ENCODE data around the gene G0S2.

G0S2 gene

DNA sequence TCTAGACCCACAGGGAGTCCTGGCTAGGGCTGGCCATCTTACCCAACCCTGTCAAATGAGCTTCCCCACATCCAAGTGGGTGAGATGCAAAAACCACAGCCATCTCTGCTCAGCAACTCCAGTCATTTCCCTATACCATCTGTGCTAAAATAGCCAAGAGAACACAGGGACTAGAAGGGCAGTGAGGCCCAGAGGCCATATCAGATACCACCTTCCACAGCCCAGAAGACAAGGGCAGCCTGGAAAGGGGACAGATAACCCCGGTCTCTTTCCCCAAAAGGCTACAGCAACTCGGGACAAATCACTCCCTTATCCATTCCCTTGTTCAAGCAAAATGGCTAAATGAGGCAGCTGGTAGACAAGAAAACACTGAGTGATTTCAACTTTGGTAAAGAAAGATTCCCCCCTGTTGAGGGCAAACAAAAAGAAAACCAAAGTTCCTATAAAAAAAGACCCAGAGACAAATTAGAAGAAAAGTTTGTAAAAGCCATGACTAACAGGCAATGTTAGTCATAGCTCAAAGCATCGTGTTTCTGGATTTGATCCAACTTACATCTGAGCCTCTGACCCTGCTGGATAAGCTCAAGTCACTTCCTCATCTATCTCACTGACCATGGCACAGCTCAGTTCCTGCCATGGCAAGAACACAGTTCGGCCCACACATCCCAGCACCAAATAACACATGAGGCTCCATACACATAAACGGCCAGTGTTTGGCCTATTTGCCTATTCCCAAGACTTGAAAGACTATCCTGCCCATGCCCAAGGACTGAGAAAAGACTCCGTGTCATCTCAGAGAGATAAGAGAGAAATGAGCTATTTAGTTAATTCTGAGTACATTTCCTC is 26.1 kb upstream of the G0S2 start:
- DNase-seq = no peak

DNA sequence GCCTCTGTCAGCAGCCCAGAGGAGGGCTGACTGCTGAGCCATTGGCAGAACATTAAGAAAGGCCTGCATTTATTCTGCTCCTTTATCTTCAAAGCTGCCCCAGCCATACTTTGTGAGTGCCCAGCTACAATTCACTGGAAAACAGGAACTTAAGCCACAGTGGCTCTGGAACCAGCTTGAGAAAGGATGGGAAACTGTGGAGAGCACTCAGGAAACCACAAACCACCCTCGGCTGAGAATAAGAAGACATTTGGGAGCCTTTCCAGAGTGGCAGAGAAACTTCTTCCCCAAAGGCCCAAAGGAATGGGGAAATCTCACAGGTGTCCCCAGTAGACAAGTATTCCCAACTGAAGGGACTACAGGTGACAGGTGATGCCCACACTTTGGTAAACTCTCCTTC is 24.8 kb upstream of the G0S2 start:
- no peak for DNase-seq

DNA sequence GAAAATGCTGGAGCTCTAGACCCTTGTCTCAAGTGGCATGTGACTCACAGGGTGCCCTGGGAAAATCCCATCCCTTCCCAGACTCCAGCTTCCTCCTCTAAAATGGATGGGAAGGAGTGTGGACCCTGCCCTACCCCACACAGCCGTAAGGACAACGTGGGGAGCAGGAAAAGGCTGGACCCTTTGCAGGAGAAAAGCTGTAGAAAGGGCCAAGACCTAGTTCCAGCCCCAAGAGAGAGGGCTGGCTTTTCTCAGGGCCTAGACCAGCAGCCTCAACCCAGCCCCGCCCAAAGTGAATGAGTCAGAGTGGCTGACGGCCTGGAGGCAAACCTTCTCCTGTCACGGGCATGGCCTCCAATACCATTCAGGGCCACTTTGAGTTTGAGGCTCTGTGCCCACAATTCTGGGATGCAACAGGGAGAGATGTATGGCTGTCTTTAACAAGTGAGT is 24.0 kb upstream of the G0S2 start:
- DNase-seq = no peak

DNA sequence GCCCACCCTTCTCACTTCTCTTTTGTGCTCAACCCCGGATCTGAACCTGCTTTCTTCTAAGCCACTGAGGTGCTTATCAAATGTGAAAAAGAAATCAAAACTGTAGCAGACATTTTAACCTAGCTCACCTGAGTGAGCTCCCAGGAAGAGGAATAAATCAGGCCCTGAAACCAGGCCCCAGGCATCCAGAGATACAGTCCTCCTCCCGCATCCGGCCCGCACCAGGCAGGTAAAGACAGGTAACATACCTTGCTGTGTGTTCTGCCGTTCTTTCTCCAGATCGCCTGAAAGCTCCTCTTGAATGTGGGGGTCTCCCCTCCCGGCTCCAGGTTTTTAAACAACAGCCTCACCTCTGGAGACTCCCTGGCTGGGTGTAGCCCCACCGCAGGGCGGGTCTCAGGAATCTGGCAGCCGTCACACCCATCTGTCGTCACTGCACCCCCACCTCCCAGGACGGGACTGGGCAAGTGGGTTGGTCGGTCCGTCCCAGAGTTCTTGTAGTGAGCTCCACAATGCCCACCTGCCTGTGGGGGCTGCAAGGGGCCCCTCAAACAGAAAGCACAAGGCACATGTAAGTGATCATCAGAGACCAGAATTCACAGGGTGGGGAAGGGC is 23.0 kb upstream of the G0S2 start, which contains the start of gene LAMB3:
Gene LAMB3, minus strand, starts transcription at position 305 of the 615 bp plus-strand sequence. CDS start 1,481 bp downstream, outside the sequence.
- DNase-seq = no peak

DNA sequence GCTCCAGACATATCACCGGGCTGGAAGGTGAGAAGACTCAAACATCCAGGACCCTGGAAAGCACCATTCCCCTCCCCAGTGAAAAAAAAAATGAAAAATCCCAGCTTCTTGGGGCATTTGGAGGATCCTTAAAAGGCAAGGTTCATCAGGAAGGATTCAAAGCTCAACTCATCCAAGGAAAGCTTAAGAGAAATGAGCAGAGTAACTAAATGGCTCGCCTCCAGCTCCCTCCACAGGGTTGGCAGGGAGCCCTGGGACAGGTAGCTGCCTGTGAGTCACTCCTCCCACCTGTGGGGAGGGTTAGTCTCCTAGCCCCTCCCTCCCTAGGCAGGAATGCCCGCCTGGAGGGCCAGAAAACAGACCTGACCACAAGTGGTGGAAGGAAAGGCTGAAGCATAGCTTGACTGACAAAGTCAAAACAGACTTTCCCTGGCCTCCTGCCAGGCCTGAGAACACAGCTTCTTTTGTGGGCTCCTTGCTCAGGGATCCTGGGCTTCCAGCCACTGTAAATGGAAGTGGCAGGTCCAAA is 22.3 kb upstream of the G0S2 start:
- DNase-seq = peak; percentile 67

DNA sequence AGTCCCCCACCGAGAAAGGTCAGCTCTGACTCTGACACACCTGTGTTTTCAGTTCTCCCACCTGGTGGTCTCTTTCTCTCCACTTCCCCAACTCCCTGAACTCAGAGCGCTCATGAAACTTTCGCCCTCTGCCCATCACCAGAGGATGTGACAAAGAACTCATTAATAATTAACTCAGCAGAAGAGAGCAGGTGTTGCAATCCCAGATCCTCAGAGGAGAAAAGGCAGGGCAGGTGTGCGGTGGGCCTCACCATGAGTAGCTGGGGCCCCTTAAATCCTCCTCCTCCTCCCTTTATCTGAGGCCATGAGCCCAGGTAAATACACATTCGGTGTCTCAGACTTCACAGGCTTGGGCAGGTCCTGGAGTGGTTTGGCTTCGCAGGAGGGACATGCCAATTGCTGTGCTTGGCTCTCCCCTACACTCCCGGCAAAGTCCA is 21.3 kb upstream of the G0S2 start:
- no peak for DNase-seq

DNA sequence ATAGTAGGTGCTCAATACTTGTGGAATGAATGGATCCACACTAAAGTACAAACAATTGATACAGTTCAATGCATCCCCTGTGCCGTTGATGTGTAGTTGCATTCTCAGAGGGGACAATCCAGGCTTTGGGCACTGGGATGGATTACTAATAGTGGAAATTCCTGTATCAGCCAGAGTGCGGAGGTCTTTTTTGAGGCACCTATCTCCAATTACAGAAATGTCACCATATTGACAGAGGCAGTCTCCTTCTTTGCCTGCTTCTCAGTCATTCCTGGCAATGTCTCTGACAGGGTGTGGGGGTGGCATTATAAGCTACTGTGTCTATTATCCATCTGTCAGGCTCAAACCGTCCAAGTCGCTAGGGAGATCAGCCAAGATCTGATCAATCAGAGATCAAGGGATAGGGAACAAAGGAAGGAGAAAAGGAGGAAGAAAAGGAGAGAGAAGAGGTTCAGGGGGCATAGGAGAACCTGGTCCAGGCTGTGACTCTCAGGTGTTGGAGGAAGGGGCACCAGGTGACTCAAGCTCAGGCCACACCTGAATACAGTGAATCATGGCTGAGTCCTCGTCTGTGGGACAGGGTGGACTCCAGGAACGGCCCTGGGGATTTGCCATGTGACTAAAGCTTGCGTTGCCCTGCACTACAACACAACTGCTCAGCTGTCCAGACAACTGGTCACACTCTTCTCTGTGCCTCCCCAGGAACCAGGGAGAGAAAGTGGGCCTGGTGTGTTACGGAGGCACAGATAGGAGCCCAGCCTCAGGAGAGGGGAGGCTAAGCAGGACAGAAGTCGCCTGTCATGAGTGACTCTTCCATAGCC is 19.6 kb upstream of the G0S2 start:
- DNase-seq = no peak

DNA sequence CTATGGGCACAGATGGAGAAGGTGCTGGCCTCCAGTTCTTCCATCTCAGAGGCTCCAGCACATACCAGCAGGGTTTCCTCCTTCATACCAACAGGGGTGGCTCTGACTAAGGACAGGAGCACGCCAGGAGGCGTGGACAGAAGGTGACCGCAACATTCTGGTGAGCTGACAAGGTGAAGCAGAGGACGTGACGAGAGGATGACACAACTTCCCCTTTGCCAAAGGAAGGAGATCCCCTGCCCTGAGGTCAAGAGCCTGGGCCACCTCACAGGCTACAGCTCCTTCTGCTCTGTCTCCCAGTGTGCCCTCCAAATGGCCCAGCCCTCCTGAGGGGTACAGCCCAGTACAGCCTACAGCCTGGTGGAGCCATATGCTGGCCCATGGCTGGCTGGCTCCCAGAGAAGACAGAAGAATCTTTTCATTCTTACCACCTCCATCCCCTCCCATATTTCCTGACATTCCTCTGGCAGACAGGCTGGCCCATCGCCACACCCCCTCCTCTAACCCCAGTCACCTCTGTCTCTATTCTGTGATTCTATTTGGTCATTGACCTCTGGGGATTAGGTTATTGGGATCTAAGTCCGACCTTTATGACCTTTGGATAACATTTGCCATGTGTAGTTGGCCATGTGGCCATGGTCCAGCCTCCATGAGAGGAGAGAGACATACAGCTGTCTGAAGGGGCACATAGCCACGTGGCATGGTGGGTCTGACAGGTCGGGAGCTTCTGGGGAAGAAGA is 17.9 kb upstream of the G0S2 start:
- DNase-seq = no peak

DNA sequence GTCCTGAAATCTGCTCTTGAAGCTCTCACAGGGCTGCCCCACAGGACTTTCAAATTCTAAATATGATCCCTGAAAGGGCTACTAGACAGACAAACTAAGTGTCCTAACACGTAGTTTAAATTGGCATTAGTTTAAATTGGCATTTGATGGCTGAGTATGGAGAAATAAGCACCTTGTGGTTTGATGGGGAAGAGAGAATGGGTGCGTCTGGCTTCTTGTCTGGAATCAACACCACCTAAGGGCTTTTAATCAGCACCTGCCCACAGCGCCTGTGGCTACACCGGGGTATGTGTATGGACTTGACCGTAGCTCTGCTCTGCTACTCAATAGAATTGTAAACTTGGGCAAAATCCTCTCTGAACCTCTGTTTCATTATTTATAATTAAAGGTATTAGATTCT is 17.3 kb upstream of the G0S2 start:
- no peak for DNase-seq

DNA sequence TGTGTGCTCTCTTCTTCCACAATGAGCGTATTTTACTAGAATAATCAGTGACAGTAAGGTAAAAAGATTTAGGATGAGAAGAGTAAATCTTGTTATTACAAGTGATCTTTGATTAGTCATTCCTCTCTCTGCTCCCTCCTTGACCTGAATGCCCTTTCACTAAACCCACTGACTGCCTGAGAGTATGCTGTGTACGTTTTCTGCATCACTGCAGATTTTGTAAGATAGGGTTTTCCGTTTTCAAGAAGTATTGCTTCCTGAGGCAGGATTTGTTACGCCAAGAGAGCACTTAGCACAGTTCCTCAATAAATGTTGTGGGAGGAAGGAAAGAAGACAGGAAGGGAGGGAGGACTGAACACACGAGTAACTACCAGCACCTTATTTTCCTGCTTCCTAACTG is 15.3 kb upstream of the G0S2 start:
- DNase-seq = no peak

DNA sequence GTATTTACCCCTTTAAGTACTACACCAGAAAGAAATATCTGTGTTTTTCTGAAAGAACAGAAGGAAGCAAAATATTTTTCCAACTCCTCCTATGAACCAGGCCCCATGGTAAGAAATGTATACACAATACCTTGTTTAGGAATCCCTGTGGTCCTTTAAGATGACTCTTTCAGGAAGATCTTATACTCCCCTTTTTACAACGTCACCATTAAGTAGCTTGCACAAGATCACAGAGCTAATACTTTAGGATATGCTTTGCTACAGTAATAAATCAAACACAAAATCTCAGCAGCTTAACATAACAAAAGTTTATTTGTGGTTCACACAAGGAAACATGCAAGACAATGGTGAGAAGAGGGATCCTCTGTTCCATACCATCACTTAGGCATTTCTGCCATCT is 14.1 kb upstream of the G0S2 start:
- DNase-seq = no peak

DNA sequence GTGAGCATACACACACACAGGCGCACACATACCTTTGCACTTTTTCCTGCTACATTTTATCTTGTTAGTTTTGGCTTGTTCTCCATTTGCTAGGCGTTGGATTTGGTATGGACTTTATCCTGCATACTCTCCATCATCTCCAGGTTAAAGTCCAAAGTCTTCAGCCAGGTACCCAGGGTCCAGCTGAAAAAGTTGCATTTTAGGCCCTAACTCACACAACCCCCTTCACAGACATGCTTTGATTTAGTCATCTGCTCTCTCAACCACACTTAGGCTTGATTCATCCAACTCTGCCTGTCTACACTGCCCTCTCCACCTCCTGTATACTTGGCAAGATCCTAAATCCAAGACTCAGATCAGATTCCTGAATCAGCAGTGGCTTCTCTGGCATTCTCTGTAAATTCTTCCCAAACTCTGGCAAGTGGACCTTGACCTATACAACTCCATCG is 12.3 kb upstream of the G0S2 start:
- DNase-seq = no peak

DNA sequence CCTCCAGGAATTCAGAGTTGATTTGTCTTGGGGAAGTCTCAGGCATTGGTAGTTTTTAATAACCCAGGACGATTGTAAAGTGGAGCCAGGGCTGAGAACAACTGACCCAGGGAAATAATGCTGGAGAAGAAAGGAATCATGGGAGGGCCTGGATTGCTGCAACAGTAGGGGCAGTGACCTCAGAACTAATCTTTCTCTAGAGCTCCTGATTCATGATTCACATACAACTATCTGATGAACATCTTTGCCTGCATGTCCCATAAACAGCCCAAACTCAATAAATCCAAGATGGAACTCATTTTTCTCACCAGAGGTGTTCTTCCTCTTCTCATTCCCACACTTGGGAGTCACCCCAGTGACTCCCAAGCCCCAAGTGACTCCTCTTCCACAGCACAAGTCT is 8.1 kb upstream of the G0S2 start:
- no peak for DNase-seq

DNA sequence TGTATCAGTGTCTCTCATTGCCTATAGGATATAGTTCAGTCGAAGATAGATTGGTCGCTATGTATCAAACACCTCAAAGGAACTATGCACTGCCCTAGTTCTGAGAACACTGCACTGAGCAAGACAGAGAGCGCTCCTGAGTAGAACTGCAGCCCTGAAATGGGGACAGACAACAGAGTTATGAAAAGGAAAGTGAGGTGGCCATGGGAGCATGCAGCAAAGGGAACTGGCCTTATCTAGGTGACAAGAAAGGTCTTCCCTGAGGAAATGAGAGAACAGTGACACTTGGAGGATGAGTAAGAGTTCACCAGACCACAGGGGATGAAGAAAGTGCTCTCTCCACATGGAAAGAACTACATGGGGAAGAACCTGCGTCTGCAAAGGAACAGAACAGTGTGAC is 7.5 kb upstream of the G0S2 start:
- DNase-seq = no peak

DNA sequence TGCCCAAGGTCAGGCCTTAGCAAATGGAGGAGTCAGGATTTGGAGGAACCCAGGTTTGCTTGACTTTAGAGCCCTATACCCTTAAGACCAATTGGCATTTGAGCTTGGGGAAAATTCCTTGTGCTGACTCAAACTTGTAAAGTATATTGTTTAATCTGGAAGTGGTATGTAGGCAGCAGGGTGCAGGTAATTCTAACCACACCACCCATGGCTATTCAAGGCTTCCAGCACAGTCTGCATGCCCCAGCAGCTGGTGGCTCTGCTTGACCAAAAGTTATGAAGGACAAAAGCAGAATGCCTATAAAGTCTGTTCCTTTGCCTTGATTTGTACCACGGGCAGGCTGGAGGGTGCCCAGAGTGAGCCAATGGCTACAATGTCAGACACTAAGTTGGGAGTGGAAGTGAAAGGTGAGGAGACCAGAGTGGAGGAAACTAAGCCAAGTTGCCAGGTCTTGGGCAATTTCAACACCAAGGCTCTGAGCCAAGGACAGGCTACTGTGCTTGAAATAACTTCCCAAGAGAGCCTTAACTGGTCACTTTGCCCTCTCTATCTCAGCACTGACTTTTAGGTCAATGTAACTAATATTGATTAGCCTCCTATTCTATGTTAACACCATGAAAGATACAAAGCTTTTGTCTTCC is 4.7 kb upstream of the G0S2 start:
- DNase-seq = no peak

DNA sequence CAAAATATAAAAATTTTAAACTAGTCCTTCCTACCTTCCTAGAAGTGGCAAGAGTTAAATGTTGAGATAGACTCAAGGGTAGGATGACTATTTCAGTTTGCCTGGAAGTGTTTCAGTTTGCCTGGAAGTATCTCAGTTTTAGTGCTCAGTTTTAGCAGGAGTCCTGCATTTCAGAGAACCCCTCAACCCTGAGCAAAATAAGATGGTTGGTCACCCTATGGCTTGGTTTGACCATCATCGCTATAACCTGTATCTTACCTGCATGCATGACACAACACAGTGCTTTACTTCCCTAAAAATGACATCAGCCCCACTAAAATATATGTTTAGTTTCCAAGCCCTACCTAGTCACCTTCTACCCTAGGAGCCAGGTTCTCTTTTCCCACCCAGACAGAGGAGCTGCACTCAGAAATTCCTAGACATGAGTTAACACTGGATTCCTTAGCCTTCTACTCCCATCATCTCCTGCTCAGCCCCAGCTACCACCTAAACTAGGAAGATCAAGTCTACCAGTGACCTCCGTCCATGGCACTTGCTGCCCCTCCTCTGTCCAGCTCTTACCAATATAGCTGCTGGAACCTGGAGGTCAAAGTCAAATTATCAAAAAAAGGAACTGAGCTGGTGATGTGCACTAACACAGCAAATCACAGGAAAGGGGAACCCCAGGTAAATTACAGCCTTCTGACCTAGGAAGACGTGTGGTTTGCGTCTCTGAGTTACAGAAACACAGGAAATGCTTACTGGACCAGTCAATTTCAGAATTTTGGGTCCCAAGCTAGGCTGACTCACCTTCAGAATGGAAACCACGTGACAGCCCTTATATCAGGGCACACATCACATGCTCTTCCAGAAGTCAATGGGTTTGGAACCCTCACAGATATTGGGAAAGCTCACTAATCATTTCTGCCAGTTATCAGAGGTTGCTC is 2.2 kb upstream of the G0S2 start:
- no peak for DNase-seq

DNA sequence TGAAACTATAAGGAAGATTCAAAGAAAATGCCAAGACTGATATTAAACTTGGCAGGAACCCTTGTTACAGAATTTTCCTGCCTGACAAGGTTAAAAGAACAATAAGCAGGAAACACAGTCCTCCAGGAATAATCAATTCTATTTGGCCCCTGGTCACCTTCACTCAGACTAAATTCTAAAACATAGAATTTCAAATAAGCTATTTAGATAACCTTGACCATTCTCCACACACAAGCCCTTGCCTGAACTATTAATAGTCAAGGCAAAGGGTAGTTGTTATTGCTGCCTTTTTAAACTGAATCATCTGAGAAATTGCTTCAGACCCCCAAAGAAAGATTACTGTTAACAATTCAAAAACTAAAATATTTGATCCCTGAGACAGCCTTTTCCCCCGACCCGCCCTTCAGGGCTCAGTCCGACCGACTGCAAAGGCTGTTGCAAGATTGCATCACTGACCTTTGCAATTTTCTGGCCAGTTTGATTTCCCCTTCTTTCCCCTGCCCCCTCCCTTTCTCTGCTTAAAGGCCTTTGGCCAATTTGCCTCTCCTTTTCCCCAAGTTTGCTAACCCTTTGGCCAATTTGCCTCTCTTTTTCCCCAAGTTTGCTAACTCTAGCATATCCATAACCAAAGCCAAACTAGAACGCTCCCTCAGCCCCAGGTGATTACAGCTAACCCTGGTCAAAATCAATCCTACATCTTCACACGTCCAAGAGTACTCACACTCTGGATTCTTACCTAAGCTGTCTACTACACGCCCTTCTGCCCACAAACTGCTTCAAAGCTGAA is 1.4 kb upstream of the G0S2 start:
- DNase-seq = no peak

DNA sequence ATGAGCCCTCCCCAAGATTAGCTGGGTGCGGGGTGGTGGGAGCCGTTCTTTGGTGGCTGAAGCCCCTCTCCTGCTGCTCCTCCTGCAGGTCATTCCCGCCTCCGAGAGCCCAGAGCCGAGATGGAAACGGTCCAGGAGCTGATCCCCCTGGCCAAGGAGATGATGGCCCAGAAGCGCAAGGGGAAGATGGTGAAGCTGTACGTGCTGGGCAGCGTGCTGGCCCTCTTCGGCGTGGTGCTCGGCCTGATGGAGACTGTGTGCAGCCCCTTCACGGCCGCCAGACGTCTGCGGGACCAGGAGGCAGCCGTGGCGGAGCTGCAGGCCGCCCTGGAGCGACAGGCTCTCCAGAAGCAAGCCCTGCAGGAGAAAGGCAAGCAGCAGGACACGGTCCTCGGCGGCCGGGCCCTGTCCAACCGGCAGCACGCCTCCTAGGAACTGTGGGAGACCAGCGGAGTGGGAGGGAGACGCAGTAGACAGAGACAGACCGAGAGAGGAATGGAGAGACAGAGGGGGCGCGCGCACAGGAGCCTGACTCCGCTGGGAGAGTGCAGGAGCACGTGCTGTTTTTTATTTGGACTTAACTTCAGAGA is 448 bp downstream of the G0S2 start:
- peak; percentile 81 for DNase-seq

DNA sequence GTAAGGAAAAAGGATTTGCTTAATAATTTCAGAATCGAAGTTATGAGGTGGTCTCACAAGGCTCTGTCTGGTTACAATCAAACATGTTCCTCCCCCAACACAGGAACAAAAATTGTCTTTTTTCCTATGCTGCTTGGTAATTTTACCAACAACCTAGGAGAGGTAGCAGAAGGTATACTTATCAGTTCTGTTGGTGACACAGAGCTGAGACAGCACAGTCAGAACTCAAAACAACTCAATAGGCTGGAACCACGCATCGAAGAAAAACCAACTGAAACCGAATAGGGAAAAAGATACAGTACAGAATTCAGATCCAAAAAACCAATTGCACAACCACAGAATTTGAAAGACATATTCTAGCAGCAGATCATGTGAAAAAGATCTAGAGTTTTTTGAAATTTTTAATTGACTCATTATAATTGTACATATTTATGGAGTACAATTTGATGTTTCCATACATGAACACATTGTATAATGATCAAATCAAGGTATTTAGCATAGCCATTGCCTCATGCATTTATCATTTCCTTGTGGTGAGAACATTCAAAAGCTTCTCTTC is 3.8 kb downstream of the G0S2 start:
- no peak for DNase-seq
